Transverse colon (tissue), 4 donors: Measurements from ENCODE around the gene KCNN3. TPM values are rescaled to one million over a fixed set of nuclear protein-coding genes. Genes with fewer than 3 reads are reported as not detected.

Experiments
- DNase-seq: peaks from one replicate; pipeline ENCODE4 v3.0.0-alpha.2; 2019
- H3K27ac ChIP-seq, 4 donors: fragments of 200-600 bp; sonication (generic); 2 replicates each; pipeline ENCODE4 v1.5.1; 2016 to 2018; ENCODE audit warnings: inconsistent platforms in 4 of 4
- H3K27me3 ChIP-seq: fragments of 200-600 bp; sonication (generic); 2 replicates; pipeline ENCODE4 v1.5.1; 2017; ENCODE audit warnings: inconsistent platforms
- H3K36me3 ChIP-seq, 4 donors: fragments of 200-600 bp; sonication (generic); 2 replicates each; pipeline ENCODE4 v1.5.1; 2017 to 2019; ENCODE audit warnings: inconsistent platforms in 4 of 4
- H3K4me1 ChIP-seq, 4 donors: fragments of 200-600 bp; sonication (generic); 2 replicates each; pipeline ENCODE4 v1.5.1; 2017 to 2020; ENCODE audit warnings: inconsistent platforms in 4 of 4
- H3K4me3 ChIP-seq, 4 donors: fragments of 200-600 bp; sonication (generic); 1 replicate in 1 of 4; 2 replicates in 3 of 4; pipeline versions ENCODE4 v1.5.1 to v1.6.1; 2017 to 2019; ENCODE audit warnings: inconsistent platforms in 4 of 4
- H3K9me3 ChIP-seq, 2 donors: fragments of 200-600 bp; sonication (generic); 2 replicates each; pipeline ENCODE4 v1.5.1; 2017 to 2019; ENCODE audit warnings: inconsistent platforms in 2 of 2
- EP300 ChIP-seq: sonication (generic); formaldehyde crosslinking; IDR thresholded peaks from one replicate; pipeline ENCODE4 v1.6.1; 2017; ENCODE audit warnings: antibody characterized with exemption, low read depth
- POLR2A ChIP-seq: fragments of 450-650 bp; IDR thresholded peaks from one replicate; pipeline ENCODE4 v1.6.1; 2016; ENCODE audit warnings: antibody characterized with exemption, mild to moderate bottlenecking, moderate library complexity
- POLR2AphosphoS5 ChIP-seq, 3 donors: sonication (generic); formaldehyde crosslinking; IDR thresholded peaks; one replicate each; pipeline ENCODE4 v1.6.1; 2016; ENCODE audit warnings: antibody characterized with exemption in 3 of 3
- WGBS, 2 donors: methylation state at CpG; one replicate each; pipeline ENCODE4 v1.1.5; 2018; ENCODE audit warnings: low coverage in 1 of 2; 5-methylcytosine and 5-hydroxymethylcytosine counted together
- in situ Hi-C, 4 donors: fragments of 200-750 bp; cut with MboI; loops; one replicate each; pipeline versions ENCODE4 v1.15.0 to v1.15.1; 2017; ENCODE audit warnings: low sequenced_read_pairs in 3 of 4, low pct_ligation_motif_present in 1 of 4, low pct_unique_long_range_greater_than_20kb in 1 of 4
- intact Hi-C: fragments of 100-400 bp; cut with DNase I; formaldehyde crosslinking; loops from one replicate; pipeline ENCODE4 v1.15.1; 2023; ENCODE audit warnings: low total_unique reads
- total RNA-seq, 4 donors: library from RNA; depleted of rRNA; stranded (reverse); fragments of >200 nt; gene quantifications; one replicate each; pipeline ENCODE4 v1.1.0, GENCODE V29; 2016
- TF ChIP-seq, protein P1 (sequence below), 5 experiments: fragments of 200-600 bp in 3 of 5; fragments of 450-650 bp in 2 of 5; sonication (generic) in 3 of 5; IDR thresholded peaks; 1 replicate in 2 of 5; 2 replicates in 3 of 5; pipeline ENCODE4 v1.5.1; 2016 to 2017; ENCODE audit warnings: antibody characterized with exemption in 5 of 5, inconsistent platforms in 3 of 5, mild to moderate bottlenecking in 2 of 5, moderate library complexity in 1 of 5

The KCNN3 gene
- total RNA-seq, 4 donors from 2014 or later: 2.3 to 5.0 (median 3.5) TPM

DNA sequence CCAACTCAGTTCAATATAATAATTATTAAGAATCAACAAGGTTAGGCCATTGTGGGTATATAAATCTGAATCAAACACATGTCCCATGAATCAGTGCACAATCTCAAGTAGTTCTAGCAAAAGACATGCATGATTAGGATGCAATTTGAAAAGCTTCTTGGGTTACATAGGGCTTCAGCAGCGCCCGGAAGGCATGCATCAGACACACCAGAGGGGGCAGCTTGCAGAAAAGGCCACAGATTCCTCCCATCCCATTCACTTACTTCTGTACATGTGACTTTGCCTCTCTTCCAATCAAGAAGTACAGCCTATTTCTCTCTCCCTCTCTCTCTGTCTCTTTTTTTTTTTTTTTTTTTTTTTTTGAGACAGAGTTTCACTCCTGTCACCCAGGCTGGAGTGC is 91.8 kb downstream of the KCNN3 start:
- Histone ChIP-seq H3K4me1 (no peaks in the 10 kb centered on the region), H3K4me3 (no peak overlapping the region), H3K36me3 (no peaks in the 10 kb centered on the region), H3K27ac (no peak overlapping the region), H3K9me3 (no peaks in the 10 kb centered on the region), H3K27me3 (no peaks in the 10 kb centered on the region)
- in situ Hi-C loops (no loop called here), intact Hi-C loops (no loop called here)
- no peak for TF ChIP-seq POLR2A
- 90 to 98% methylated on average over 2 of the region's 2 CpGs for WGBS, 2 donors
- DNase-seq: no peak

DNA sequence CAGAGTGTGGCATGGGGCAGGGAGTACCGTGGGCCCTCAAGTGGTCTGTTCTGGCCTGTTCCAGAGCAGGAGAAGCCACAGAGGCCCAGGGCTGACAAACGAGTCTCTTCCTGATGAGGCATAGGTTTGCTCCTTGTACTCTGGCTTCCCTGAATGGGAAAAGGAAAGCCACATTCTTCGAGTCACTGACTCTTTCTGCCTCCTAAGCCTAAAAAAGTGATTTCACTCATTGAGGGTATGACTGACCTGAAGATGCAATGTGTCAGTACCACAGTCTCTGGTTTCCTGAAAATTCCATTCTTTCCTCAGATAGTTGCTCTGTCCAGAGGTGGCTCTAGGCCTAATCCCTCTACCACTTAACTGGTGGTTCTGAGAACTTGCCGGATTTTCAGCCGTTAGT is 92.3 kb downstream of the KCNN3 start:
- TF ChIP-seq POLR2AphosphoS5 (IDR thresholded peaks at IDR 0.05): no peak
- H3K9me3 ChIP-seq: no peaks in the 10 kb centered on the region
- WGBS, 2 donors: 91% methylated on average over 5 of the region's 5 CpGs; no CpG with 5 or more reads in 1 of the 2 donors
- in situ Hi-C loops: no loop called here
- H3K27me3 ChIP-seq: no peaks in the 10 kb centered on the region
- no peaks in the 10 kb centered on the region for H3K36me3 ChIP-seq
- no peaks in the 10 kb centered on the region for H3K4me1 ChIP-seq
- no peak overlapping the region for H3K27ac ChIP-seq
- H3K4me3 ChIP-seq: no peak overlapping the region
- intact Hi-C loops: no loop called here
- DNase-seq: no peak

DNA sequence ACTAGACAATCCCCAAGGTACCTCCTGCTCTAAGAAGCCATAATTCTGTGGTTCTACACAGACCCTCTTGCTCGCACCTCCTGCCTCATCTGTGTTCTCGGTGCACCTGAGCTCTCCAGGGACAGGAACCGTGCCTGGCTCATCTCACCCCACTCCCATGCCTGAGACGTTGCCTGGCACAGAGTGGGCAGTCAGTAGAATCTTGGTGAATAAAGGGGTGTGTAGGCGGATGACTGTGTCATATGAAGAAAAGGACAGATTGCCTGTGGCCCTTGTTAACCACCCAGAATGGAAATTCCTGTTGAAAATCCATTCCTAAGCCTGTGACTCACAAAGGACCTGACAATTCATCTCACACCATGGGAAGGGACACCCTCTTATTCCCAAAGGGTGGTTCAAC is 92.9 kb downstream of the KCNN3 start:
- H3K27ac ChIP-seq: no peak overlapping the region
- in situ Hi-C loops: no loop called here
- DNase-seq: no peak
- H3K27me3 ChIP-seq: no peaks in the 10 kb centered on the region
- no peaks in the 10 kb centered on the region for H3K36me3 ChIP-seq
- no peaks in the 10 kb centered on the region for H3K9me3 ChIP-seq
- H3K4me1 ChIP-seq: no peaks in the 10 kb centered on the region
- no peak overlapping the region for H3K4me3 ChIP-seq
- no peak for TF ChIP-seq EP300
- no peak for TF ChIP-seq POLR2A
- TF ChIP-seq, protein P1, sequence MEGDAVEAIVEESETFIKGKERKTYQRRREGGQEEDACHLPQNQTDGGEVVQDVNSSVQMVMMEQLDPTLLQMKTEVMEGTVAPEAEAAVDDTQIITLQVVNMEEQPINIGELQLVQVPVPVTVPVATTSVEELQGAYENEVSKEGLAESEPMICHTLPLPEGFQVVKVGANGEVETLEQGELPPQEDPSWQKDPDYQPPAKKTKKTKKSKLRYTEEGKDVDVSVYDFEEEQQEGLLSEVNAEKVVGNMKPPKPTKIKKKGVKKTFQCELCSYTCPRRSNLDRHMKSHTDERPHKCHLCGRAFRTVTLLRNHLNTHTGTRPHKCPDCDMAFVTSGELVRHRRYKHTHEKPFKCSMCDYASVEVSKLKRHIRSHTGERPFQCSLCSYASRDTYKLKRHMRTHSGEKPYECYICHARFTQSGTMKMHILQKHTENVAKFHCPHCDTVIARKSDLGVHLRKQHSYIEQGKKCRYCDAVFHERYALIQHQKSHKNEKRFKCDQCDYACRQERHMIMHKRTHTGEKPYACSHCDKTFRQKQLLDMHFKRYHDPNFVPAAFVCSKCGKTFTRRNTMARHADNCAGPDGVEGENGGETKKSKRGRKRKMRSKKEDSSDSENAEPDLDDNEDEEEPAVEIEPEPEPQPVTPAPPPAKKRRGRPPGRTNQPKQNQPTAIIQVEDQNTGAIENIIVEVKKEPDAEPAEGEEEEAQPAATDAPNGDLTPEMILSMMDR (IDR thresholded peaks at IDR 0.05): no peak
- no peak for TF ChIP-seq POLR2AphosphoS5 (IDR thresholded peaks at IDR 0.05)
- intact Hi-C loops: no loop called here
- WGBS, 2 donors: 79% methylated on average over 5 of the region's 5 CpGs; no CpG with 5 or more reads in 1 of the 2 donors

DNA sequence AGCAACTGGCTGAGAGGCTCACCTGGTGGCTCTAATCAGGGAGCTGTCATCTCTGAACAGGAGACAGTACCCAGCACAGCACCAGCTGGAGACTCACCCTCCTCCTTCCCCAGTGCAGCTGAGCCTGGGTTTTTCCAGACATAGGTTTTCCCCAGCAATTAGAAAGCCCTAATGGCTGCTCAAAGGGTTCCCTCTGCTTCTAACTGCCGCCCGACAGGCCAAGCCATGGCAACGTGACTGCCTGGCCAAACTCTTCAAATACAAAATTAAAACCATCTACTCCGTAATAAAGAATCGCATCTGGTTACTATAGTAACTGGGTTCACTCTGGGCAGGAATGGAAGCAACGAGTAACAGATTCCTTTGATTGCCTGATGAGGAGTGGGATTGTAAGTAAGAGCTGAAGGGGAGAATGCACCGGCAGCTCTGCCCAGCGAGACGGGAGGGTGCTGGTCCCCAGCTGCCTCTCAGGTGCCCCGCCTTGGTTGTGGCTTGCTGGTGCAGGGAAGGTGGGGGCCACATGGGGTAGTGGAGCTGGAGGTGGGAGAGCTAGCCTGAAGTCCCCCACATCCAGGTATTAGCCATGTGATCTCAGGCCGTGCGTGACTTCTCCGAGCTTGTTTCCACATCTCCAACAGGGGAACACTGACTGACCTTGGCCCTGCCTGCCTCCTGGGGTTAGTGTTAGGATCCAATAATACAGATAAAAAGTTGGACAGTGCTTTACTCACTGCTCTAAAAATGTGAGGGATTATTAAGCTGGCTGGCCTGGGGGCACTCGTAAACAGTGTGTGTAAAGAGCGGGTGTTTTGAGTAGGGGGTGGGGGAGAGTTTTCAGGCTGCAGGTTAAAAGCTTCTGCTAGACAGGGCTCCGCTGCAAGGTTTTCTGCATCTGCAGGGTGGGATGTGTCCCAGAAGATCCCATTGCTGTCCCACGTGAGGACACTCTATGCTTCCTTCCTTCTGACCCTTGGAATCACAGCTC is 94.2 kb downstream of the KCNN3 start:
- no peak overlapping the region for H3K4me3 ChIP-seq
- H3K4me1 ChIP-seq: no peaks in the 10 kb centered on the region
- intact Hi-C loops: no loop called here
- TF ChIP-seq, protein P1 (IDR thresholded peaks at IDR 0.05): no peak
- TF ChIP-seq POLR2AphosphoS5 (IDR thresholded peaks at IDR 0.05): no peak
- TF ChIP-seq POLR2A: no peak
- TF ChIP-seq EP300: no peak
- H3K36me3 ChIP-seq: no peaks in the 10 kb centered on the region
- no peaks in the 10 kb centered on the region for H3K9me3 ChIP-seq
- no peaks in the 10 kb centered on the region for H3K27me3 ChIP-seq
- no peak overlapping the region for H3K27ac ChIP-seq
- in situ Hi-C loops: no loop called here
- 80 to 87% methylated on average over 9 to 17 of the region's 17 CpGs for WGBS, 2 donors
- DNase-seq: no peak

DNA sequence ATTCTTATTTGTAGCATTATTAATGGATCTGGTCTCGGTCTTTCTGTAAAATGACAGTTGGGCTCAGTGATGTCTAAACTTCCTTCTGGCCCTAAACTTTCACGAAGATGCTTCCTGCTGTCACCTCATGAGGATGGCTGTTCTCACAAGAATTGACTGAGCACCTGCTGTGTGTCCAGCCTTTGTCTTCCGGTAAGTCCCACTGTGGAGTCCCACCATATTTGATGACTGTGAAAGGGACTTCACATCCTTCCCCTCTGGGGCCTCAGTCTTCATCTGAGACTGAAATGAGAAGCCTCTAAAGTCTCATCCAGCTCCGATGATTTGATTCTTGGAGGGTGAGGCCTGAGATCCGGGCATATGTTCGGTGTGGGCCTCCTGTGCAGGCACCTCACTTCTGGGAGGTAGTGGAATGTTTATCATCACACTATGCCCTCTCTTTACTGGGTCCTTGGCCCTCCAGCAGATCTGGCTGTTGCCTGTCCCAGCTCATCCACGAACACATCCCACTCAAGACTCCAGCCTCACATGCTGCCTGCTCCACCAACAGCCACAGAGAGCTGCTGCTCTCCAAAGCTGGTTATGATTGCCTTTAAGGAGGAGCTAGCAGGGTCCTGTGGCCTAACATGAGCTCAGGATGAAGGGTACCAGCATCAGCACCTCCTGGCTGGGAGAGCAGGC is 95.8 kb downstream of the KCNN3 start:
- Histone ChIP-seq H3K9me3 (no peaks in the 10 kb centered on the region), H3K27ac (no peak overlapping the region), H3K4me1 (no peaks in the 10 kb centered on the region), H3K36me3 (no peaks in the 10 kb centered on the region), H3K4me3 (no peak overlapping the region), H3K27me3 (no peaks in the 10 kb centered on the region)
- TF ChIP-seq, protein P1 (IDR thresholded peaks at IDR 0.05): no peak
- TF ChIP-seq POLR2A (no peak), POLR2AphosphoS5 (IDR thresholded peaks at IDR 0.05) (no peak), EP300 (no peak)
- 70 to 85% methylated on average over 3 to 7 of the region's 7 CpGs for WGBS, 2 donors
- DNase-seq: no peak
- intact Hi-C loops (no loop called here), in situ Hi-C loops (no loop called here)
